ENCODE results near the gene RPS6KA1.

DNA sequence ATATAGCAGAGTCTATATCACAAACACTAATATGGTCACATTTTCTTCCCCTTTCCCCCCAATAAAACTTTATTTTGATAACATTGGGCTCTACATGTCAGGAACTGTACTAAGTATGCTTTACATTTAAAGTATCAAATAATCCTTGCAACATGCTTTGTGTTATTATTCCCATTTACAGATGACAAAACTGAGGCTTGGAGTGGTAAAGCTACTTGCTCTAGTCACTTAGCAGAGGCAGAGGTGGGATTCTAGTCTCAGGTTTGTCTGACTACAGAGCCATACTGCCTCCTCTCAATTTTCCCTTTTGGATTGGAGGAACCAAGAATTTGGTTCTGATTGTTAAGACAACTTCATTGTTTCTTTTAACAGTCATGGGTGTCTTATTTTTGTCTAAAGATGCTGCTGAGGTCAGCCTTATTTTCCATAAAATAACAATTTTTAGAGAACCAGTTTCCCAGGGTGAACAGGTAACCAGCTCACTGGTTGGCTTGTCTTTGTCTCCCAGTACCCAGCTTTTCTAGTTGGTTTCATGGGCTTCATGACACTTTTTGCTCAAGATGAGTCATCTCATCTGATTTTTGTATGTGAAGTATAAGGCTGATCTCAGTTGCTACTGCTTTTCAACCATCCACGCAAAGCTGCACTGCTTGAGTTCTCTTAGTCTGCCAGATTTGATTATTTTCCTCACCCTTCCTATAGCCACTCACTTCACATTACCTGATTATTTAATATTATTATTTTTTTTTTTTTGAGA, 85.3 kb downstream of the RPS6KA1 start:
- TF ChIP-seq, protein P1, sequence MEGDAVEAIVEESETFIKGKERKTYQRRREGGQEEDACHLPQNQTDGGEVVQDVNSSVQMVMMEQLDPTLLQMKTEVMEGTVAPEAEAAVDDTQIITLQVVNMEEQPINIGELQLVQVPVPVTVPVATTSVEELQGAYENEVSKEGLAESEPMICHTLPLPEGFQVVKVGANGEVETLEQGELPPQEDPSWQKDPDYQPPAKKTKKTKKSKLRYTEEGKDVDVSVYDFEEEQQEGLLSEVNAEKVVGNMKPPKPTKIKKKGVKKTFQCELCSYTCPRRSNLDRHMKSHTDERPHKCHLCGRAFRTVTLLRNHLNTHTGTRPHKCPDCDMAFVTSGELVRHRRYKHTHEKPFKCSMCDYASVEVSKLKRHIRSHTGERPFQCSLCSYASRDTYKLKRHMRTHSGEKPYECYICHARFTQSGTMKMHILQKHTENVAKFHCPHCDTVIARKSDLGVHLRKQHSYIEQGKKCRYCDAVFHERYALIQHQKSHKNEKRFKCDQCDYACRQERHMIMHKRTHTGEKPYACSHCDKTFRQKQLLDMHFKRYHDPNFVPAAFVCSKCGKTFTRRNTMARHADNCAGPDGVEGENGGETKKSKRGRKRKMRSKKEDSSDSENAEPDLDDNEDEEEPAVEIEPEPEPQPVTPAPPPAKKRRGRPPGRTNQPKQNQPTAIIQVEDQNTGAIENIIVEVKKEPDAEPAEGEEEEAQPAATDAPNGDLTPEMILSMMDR (IDR thresholded peaks at IDR 0.05) = no peak
- TF ChIP-seq POLR2A (IDR thresholded peaks at IDR 0.05) = no peak
